ENCODE data around the gene IL2RG.

Gene IL2RG

GRCh38 chrX:71107245-71107644, 4.1 kb downstream of the IL2RG start:
- H3K4me3 ChIP-seq (ENCODE audit: low read depth, low read length, poor library complexity, severe bottlenecking) = no peak overlapping the region
- no peak overlapping the region for H3K4me2 ChIP-seq (ENCODE audit: low read length)
- H3K9ac ChIP-seq (ENCODE audit: low read length) = no peak overlapping the region
- no peaks in the 10 kb centered on the region for H4K20me1 ChIP-seq (ENCODE audit: insufficient read depth, low read length)
- no peaks in the 10 kb centered on the region for H3K9me3 ChIP-seq (ENCODE audit: low read length)
- H3F3A ChIP-seq (ENCODE audit: insufficient read depth, low read length) = no peaks in the 10 kb centered on the region
- no peaks in the 10 kb centered on the region for H3K79me2 ChIP-seq (ENCODE audit: insufficient read depth, low read length)
- TF ChIP-seq EZH2 (IDR thresholded peaks at IDR 0.05; ENCODE audit: borderline replicate concordance, low read length) = no peak
- no peak for TF ChIP-seq CTCF (IDR thresholded peaks at IDR 0.05; ENCODE audit: low read length)
- peaks cover 46% of the 10 kb centered on the region for H3K4me1 ChIP-seq (ENCODE audit: insufficient read depth, low read length, severe bottlenecking)
- H3K27me3 ChIP-seq (ENCODE audit: insufficient read depth, low read length) = no peaks in the 10 kb centered on the region
- H3K9me2 ChIP-seq (ENCODE audit: low read depth, low read length) = no peaks in the 10 kb centered on the region
- H2AFZ ChIP-seq (ENCODE audit: low read length) = no peak overlapping the region
- H3K27ac ChIP-seq (ENCODE audit: low read depth, low read length, poor library complexity, severe bottlenecking) = no peak overlapping the region
- H3K36me3 ChIP-seq (ENCODE audit: insufficient read depth, low read length) = peaks cover 24% of the 10 kb centered on the region

DNA sequence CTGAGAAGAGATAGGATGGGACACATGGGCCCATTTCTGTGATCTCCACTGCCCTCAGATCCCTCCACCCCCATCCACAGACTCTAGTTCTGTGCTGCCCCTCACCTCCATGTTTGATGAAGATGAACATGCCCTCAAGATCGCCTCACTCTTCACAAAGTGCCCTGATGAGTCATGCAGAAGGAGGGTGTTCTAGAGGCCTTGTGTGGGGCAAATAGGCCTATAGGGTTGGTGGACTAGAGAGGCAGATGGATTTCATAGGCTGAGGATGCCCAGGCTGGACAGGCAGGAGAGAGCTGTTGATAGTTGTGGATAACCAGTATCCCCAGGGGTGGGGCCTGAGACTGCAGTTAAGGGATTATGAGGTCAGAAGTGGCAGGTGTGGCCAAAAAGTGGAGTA, 5.0 kb downstream of the IL2RG start, which contains the start of gene CXorf65:
Gene CXorf65 (minus strand): TSS at position 314 of the 400 bp plus-strand sequence. CDS start 184 bp downstream, at position 130.
- no peaks in the 10 kb centered on the region for H3K9me3 ChIP-seq (ENCODE audit: low read length)
- no peaks in the 10 kb centered on the region for H3F3A ChIP-seq (ENCODE audit: insufficient read depth, low read length)
- H3K9me2 ChIP-seq (ENCODE audit: low read depth, low read length) = no peaks in the 10 kb centered on the region
- H3K9ac ChIP-seq (ENCODE audit: low read length) = no peak within 1 kb of the TSS
- H3K4me3 ChIP-seq (ENCODE audit: low read depth, low read length, poor library complexity, severe bottlenecking) = no peak within 1 kb of the TSS
- no peaks in the 10 kb centered on the region for H3K27me3 ChIP-seq (ENCODE audit: insufficient read depth, low read length)
- peaks cover 38% of the 10 kb centered on the region for H3K4me1 ChIP-seq (ENCODE audit: insufficient read depth, low read length, severe bottlenecking)
- H4K20me1 ChIP-seq (ENCODE audit: insufficient read depth, low read length) = no peaks in the 10 kb centered on the region
- H3K4me2 ChIP-seq (ENCODE audit: low read length) = no peak within 1 kb of the TSS
- H3K79me2 ChIP-seq (ENCODE audit: insufficient read depth, low read length) = no peaks in the 10 kb centered on the region
- H3K36me3 ChIP-seq (ENCODE audit: insufficient read depth, low read length) = peaks cover 24% of the 10 kb centered on the region
- TF ChIP-seq EZH2 (IDR thresholded peaks at IDR 0.05; ENCODE audit: borderline replicate concordance, low read length) (no peak), CTCF (IDR thresholded peaks at IDR 0.05; ENCODE audit: low read length) (no peak)
- no peak within 1 kb of the TSS for H2AFZ ChIP-seq (ENCODE audit: low read length)
- no peak within 1 kb of the TSS for H3K27ac ChIP-seq (ENCODE audit: low read depth, low read length, poor library complexity, severe bottlenecking)

DNA sequence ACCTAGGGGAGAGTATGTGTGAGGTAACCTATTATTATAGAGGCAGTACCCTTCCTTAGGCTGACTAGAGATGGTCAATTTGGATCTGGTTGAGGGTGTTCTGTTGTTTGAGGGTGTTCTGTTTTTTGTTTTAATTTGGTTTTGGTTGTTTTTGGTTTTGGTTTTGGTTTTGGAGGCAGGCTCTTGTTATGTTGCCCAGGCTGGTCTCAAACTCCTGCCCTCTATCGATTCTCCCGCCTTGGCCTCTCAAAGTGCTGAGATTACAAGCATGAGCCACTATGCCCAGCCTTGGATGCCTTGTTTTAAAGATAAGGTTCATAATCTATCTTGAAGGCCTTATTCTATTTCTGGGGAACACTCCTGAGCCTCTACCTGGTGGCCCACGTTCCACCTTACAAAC, 5.7 kb downstream of the IL2RG start:
- H3K79me2 ChIP-seq (ENCODE audit: insufficient read depth, low read length) = no peaks in the 10 kb centered on the region
- H3K4me2 ChIP-seq (ENCODE audit: low read length) = no peak overlapping the region
- no peaks in the 10 kb centered on the region for H4K20me1 ChIP-seq (ENCODE audit: insufficient read depth, low read length)
- H3K9ac ChIP-seq (ENCODE audit: low read length) = no peak overlapping the region
- H3K27me3 ChIP-seq (ENCODE audit: insufficient read depth, low read length) = no peaks in the 10 kb centered on the region
- H3K27ac ChIP-seq (ENCODE audit: low read depth, low read length, poor library complexity, severe bottlenecking) = no peak overlapping the region
- no peaks in the 10 kb centered on the region for H3K9me2 ChIP-seq (ENCODE audit: low read depth, low read length)
- H3K4me1 ChIP-seq (ENCODE audit: insufficient read depth, low read length, severe bottlenecking) = peaks cover 30% of the 10 kb centered on the region
- TF ChIP-seq EZH2 (IDR thresholded peaks at IDR 0.05; ENCODE audit: borderline replicate concordance, low read length) (no peak), CTCF (IDR thresholded peaks at IDR 0.05; ENCODE audit: low read length) (no peak)
- H3F3A ChIP-seq (ENCODE audit: insufficient read depth, low read length) = no peaks in the 10 kb centered on the region
- no peaks in the 10 kb centered on the region for H3K9me3 ChIP-seq (ENCODE audit: low read length)
- no peak overlapping the region for H3K4me3 ChIP-seq (ENCODE audit: low read depth, low read length, poor library complexity, severe bottlenecking)
- no peak overlapping the region for H2AFZ ChIP-seq (ENCODE audit: low read length)
- H3K36me3 ChIP-seq (ENCODE audit: insufficient read depth, low read length) = peaks cover 24% of the 10 kb centered on the region
